ENCODE data around the gene IL1R1.

- TF ChIP-seq CTCF (IDR thresholded peaks at IDR 0.05) (peak; percentile 34 to 63 (median 62)), POLR2AphosphoS5 (IDR thresholded peaks at IDR 0.05; ENCODE audit: insufficient read depth in 1 of 2, low read depth in 1 of 2) (peak in 1 of 2 donors; percentile 84)
These were observed 23.8 kb downstream of the IL1R1 start for GRCh38 chr2:102166189-102166845.
